ENCODE measurements around the gene IL17RE.

GRCh38 chr3:9888540-9888939 is 14.1 kb upstream of the IL17RE start:
- TF ChIP-seq ESRRG (CRISPR knock-in tag; IDR thresholded peaks at IDR 0.05) (no peak), TOX (CRISPR knock-in tag; IDR thresholded peaks at IDR 0.05; ENCODE audit: borderline replicate concordance) (no peak), POU6F1 (CRISPR knock-in tag; IDR thresholded peaks at IDR 0.05; ENCODE audit: borderline replicate concordance, low read depth) (no peak), OSR1 (CRISPR knock-in tag; IDR thresholded peaks at IDR 0.05) (no peak), CREB5 (CRISPR knock-in tag; IDR thresholded peaks at IDR 0.05; ENCODE audit: low read depth) (no peak), ZFP3 (CRISPR knock-in tag; IDR thresholded peaks at IDR 0.05) (no peak), RARB (CRISPR knock-in tag; IDR thresholded peaks at IDR 0.05) (no peak), ZFP30 (CRISPR knock-in tag; IDR thresholded peaks at IDR 0.05) (no peak), TSHZ2 (CRISPR knock-in tag; IDR thresholded peaks at IDR 0.05) (no peak), SNAI2 (CRISPR knock-in tag; IDR thresholded peaks at IDR 0.05) (no peak), PPARA (CRISPR knock-in tag; IDR thresholded peaks at IDR 0.05; ENCODE audit: borderline replicate concordance) (no peak)
- TF ChIP-seq, protein P1, sequence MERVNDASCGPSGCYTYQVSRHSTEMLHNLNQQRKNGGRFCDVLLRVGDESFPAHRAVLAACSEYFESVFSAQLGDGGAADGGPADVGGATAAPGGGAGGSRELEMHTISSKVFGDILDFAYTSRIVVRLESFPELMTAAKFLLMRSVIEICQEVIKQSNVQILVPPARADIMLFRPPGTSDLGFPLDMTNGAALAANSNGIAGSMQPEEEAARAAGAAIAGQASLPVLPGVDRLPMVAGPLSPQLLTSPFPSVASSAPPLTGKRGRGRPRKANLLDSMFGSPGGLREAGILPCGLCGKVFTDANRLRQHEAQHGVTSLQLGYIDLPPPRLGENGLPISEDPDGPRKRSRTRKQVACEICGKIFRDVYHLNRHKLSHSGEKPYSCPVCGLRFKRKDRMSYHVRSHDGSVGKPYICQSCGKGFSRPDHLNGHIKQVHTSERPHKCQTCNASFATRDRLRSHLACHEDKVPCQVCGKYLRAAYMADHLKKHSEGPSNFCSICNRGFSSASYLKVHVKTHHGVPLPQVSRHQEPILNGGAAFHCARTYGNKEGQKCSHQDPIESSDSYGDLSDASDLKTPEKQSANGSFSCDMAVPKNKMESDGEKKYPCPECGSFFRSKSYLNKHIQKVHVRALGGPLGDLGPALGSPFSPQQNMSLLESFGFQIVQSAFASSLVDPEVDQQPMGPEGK (CRISPR knock-in tag; IDR thresholded peaks at IDR 0.05; ENCODE audit: borderline replicate concordance), result no peak
